ENCODE measurements around the gene EFEMP1. TPM values are rescaled to one million over a fixed set of nuclear protein-coding genes. Genes with fewer than 3 reads are reported as not detected.

Gene EFEMP1
- 216 and 229 TPM in 2 replicates for total RNA-seq

DNA sequence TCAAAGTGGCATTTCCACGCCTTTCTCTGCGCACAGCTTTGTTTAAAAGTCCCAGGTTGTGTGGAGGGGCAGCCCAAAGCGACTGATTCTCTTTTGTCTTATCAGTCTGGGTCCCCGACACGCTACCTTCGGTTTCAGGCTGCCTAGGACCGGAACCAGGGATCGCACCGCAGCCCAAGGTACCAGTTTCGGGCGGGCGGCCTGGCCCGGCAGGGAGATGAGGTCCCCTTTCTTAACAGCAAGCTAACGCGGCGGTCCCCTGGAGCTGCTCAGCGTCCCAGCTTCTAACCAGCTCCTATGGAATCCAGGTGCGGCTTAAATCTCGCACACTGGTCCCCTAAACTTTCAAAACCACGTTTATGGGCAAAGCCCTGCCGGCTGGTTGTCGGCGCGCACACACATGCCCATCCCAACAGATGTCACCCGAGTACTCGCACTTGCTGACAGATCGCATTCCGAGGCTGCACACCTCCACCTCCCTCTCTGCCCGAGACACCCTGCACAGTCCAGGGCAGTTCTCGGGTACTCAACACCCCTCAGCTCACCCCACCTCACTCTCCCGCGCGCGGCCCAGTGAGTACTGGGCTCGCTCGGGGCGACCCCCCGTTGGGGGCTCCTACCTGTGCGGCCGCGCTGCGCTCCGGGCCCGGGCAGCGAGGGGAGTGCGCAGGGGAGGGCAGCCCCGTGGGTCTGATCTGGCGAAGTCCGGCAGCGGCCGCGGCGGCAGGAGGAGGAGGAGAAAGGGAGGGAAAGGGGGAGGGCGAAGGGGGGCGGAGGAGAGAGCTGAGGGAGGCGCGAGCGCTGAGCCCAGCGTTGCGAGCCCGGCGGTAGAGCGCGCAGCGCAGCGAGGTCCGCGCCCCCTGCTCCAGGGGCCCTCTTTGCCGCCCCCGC, at the start of gene EFEMP1:
Gene EFEMP1 (minus strand): TSS at position 692 of the 891 bp plus-strand sequence. CDS start 1,342 bp downstream, outside the sequence.

Other genes with a start within 250 kb of the EFEMP1 start
- gene PNPT1, start 229.9 kb downstream of the EFEMP1 start, total RNA-seq = 15.2 and 16.6 TPM in 2 replicates

All from bronchus fibroblast of lung (primary cell).